NCI-H1694 treated with DMSO at 0.1 percent for 48 hours (cell line): Measurements from ENCODE around the gene DAPK1.
"Not testable (repeated sequence)": the region's sequence is repeated elsewhere in the genome, so short reads cannot be mapped to it uniquely, and the experiment has no call there.

Experiments
- DNase-seq: peaks from one replicate; lab custom pipeline; 2025; lab: John Stamatoyannopoulos, UW

The DAPK1 gene

DNA sequence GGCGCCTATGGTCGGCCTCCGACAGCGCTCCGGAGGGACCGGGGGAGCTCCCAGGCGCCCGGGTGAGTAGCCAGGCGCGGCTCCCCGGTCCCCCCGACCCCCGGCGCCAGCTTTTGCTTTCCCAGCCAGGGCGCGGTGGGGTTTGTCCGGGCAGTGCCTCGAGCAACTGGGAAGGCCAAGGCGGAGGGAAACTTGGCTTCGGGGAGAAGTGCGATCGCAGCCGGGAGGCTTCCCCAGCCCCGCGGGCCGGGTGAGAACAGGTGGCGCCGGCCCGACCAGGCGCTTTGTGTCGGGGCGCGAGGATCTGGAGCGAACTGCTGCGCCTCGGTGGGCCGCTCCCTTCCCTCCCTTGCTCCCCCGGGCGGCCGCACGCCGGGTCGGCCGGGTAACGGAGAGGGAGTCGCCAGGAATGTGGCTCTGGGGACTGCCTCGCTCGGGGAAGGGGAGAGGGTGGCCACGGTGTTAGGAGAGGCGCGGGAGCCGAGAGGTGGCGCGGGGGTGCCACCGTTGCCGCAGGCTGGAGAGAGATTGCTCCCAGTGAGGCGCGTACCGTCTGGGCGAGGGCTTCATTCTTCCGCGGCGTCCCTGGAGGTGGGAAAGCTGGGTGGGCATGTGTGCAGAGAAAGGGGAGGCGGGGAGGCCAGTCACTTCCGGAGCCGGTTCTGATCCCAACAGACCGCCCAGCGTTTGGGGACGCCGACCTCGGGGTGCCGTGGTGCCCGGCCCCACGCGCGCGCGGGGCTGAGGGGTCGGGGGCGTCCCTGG, 561 bp downstream of the DAPK1 start:
- no peak for DNase-seq

DNA sequence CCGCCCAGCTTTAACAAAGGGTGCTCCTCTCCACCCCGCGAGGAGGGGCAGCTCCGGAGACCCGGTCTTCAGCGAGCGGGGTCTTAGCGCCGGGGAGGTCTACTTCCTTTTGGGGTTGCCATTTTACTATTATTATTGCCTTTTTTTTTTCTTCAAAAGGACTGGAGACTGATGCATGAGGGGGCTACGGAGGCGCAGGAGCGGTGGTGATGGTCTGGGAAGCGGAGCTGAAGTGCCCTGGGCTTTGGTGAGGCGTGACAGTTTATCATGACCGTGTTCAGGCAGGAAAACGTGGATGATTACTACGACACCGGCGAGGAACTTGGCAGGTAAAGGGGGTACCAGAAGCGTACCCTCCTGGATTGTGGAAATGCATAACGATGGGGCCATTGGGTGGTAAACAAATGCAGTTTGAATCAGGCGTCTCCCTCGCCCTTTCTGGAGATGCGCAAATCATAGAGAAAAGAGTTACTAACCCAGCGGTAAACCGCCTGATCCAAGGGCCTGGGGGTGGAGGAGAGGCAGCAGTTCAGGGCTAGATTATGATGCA, 1.2 kb downstream of the DAPK1 start:
- no peak for DNase-seq

DNA sequence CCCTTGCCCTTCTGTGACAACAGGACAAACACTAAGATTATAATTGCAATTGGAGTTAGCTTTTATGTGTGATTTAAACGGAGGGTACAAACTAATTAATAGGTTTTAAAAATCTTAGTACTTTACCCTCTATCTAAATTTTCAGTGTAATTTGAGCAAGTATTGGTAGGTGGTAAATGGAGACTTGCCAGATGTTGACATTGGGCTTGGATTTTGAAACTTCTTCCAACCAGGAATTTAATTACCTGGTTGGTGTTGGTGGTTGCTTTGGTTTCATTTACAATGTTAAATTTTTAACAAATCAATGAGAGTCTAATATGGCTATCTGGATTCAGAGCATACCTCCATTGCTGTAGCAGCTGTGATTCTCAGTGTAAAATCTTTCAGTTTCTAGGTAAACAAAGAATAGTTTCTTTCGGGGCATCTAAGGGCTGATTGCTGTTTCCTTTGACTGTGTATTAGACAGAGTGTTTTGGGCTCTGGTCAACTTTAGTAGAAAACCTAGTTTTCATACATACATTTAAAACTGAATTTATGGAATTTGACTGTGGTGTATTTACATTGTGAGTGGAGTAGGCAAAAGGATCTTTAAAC, 1.9 kb downstream of the DAPK1 start:
- DNase-seq, result no peak

DNA sequence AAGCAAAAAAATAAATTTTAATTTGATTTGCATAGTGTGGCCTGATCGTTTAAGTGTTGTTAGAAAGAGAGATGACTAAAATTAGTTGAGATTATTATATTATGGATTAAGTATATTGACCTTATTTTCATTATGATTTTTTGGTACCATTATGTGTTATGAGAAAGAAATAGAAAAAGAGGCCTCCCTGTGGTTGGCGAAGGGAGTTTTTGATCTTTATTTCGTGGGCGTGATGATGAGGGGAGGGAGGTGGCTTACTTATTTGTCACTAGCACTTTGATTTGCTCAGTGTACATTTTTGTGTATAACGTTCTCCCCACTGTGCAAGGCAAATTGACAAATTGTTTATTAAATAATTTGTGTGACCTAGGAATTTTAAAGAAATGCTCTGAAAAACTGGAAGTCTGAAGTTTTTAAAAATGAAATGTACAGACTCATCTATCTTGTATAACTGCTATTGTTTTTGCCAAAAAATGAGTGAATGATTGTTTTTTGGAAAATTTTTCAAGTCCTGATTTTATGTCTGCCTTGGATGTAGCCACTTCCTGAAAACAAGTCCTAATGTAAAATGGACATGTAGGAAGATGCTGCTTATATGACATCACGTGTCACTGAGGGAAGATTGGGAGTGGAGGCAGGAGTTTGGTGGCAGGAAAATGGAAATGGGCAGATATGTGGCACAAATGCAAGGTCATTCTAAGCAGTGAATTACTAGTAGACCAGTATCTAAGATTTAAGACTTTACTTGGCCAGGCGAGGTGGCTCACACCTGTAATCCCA, 3.0 kb downstream of the DAPK1 start:
- no peak for DNase-seq

DNA sequence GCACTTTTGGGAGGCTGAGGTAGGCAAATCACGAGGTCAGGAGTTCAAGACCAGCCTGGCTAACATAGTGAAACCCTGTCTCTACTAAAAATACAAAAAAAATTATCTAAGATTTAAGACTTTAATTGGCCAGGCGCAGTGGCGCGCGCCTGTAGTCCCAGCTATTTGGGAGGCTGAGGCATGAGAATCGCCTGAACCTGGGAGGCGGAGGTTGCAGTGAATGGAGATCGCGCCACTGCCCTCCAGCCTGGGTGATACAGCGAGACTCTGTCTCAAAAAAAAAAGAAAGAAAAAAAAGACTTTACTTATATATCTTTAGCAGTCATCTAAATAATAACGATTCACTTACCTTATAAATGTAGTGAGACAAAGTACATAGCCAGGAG, 3.6 kb downstream of the DAPK1 start:
- DNase-seq, result not testable (repeated sequence)

DNA sequence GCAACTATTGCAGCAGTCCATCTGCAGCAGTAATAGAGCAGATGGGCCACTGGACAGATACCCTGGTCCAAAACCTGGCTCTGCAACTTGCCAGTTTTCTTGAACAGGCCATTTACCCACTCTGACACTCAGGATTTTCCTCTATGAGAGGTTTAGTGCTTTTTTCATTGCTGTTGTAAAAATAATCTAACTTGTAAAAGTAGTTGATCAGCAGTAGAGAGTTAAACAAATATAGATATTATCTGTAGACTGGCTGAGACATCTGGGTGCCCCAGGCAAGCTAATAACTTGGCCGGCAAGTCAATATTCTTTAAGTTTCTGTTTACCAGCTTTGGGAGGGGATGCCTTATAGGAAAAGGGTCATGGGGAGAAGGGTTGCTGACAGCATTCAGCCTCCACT, 4.1 kb downstream of the DAPK1 start:
- no peak for DNase-seq

DNA sequence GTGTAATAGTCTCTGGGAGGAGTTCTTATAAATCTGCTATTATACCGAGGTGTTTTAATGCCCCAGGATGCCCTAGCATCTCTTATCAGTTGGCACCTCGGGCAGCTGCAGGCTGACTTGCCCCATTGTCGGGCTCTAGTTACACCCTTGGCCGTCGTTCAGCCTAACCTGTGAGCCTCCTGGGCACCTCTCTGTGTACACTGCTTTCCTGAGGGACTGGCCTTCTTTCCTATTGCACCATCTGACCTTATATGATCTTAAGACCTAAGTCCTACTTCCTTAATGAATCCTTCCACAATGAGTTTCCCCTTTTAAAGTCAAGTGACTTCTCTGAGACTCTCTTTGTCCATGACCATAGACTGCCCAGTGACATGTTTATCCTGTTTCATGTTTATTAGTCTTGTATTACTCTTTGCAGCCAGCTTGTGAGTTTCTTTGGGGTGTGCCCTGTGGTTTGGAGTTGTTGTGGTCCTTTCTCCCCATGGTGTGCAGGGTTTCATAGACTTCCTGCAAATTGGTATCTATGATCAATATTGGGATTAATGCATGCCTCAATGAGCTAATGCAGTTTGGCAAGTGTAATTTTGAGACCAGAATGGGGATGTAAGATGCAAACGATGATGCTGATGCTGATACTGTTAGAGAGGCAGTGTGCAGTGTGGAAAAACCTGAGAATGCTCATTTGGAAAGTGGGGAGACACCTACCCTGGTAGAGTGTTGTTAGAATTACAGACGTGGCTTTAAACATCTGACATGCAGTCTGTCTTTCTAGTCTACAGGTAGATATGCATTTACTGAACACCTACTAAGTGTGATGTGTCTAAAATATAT, 4.9 kb downstream of the DAPK1 start:
- DNase-seq, result no peak

DNA sequence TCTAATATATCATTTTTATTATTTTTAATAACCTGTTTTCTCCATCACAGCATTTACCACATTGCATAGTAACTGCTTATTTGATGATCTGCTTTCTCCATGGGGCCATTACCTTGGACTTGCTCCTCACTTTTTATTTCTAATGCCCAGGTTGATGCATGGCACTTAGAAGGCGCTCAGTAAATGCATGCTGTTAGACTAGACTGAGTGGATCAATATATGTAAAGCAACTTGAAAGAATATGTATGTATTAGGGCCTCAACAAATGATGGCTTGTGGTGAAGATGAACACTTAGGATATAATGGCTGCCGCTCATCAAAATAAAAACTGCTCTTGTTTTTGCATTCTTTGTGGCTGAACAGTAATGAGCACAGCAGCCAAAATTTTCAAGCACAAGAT, 5.8 kb downstream of the DAPK1 start:
- DNase-seq, result no peak

DNA sequence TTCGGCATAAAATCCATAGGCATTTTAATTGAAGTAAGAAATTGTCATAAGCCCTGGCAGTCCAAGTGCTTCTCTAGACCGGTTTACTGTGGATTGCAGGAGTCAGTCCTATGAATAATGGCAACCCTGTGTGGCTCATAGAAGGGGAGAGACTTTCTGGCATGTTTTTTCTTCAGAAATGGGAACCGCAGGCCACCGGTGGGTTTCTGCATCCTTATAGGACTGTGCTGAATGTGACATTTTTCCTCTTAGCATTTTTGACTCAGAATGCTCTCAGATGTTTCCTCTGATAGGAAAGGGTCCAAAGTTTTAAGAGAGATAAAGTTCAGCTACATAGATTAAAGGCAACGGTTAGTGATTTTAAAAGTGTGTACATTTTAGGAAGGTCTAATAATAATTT, 6.3 kb downstream of the DAPK1 start:
- no peak for DNase-seq

DNA sequence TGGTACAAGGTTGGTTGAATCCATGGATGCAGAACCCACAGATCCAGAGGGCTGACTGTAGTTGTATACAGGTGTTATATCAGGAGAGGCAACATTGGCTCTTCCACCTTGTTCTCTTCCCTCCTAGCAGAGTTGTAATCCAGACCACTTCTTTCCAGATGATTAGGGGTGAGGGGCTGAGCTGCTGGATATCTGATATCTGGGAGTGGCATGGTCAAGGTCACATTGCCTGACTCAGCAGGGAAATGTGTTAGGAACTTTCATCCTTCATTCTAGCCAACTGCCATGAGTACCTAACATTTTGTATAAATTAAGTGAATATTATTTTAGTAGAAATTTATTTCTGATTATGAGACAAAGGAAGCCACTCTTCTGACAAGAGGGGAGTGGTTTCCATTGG, 7.3 kb downstream of the DAPK1 start:
- DNase-seq, result no peak

DNA sequence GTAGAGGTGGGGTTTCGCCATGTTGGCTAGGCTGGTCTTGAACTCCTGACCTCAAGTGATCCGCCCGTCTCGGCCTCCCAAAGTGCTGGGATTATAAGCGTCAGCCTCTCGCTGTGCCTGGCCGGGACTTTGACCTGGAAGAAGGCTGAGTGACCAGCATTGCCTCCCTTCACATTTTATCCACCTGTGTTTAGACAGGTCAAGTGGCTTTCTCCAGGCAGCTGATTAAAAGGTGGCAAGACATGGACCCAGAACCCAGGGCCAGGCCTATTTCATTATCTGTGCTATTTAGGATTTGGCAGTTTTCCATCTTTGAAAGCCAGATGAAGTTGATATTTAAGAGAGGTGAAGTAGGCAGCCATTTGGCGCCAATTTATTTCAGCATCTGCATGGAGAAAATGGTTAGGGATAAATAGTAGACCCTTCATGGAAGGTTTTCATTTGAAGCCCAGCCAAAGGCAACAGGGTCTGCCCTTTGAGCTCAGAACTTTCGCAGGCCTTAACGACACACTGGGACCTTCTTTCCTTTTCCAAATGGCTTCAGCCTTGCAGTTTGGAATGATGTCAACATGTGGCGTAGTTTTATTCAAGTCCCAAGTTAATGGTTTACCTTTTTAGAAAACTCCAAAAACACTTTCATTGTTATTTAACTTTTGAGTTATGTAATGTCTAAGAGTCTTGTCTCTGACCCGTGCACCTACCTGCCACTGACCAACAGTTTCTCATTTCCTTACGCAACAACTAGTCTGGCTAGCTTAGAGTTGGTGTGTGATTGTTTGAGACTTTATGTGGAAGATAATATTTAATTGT, 8.4 kb downstream of the DAPK1 start:
- no peak for DNase-seq

DNA sequence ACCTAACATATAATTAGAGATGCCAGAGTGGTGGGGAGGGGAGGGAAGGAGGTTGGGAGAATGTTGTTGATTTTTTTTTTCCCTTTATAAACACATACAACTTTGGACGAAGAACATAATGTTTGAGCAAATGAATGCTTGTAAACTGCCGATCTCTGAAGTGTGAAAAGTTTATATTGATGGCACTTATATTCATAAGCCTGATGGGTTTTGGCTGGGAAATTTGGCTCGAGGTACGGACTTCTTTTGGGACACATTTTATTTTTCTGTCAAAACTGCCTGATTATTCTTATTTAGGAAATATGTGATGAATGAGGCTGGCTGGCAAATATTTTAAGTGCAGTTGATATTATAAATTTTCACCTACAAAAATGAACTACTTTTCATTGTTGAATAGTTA, 9.9 kb downstream of the DAPK1 start:
- no peak for DNase-seq

DNA sequence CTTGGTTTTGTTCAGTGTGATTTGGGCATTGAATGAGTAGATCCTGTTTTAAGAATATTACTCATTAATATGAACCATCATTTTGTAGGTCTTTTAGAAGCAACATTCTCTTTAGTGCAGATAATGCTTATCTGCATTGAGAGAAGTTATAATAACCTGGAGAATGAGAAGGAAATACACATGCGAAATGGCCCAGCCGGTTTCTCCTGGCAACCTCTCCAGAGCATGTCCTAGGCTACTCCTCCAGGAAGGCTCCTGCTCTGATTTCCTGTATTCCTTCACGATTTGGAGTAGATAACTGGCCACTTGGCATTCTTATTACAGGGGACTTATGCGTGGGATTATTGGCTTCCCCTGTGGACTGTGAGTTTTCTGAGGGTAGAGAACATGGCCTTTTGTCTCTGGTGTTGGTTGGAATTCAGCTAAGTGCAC, 12.6 kb downstream of the DAPK1 start:
- no peak for DNase-seq

DNA sequence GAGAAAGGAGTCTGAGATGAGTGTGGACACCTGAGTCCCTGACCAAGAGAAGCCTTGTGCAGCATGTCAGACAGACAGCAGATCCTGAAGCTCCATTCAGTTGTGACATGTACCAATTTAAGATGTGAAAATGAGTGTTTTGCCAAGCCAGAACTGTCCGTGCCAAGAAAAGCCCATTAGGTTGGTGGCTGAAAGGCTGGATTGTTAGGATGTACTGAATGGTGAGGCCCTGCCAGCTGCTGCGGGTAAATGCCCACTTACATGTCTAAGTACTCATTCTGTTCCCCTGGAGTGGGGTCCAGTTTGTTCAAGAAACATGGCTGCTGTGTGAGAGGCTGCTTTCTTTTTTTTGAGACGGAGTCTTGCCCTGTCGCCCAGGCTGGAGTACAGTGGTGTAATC, 14.6 kb downstream of the DAPK1 start:
- DNase-seq, result no peak

DNA sequence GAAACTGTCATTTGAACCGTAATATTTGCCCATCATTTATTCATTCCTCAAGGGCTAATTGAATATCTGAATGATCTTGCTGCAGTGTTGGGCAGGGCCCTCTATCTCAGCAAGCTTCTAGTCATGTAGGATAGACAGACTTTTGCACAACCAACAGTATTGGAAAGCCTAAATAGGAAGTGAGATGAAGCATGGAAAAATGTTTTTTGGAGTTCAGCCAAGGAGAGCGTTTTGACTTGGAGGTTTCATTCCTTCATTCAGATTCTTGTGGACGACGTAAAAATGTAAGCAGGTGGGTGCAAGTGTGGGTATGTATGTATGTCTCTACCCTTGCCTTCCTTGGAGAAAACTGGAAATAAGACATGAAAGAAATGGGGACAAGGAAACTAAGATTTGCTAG, 15.5 kb downstream of the DAPK1 start:
- DNase-seq, result no peak

DNA sequence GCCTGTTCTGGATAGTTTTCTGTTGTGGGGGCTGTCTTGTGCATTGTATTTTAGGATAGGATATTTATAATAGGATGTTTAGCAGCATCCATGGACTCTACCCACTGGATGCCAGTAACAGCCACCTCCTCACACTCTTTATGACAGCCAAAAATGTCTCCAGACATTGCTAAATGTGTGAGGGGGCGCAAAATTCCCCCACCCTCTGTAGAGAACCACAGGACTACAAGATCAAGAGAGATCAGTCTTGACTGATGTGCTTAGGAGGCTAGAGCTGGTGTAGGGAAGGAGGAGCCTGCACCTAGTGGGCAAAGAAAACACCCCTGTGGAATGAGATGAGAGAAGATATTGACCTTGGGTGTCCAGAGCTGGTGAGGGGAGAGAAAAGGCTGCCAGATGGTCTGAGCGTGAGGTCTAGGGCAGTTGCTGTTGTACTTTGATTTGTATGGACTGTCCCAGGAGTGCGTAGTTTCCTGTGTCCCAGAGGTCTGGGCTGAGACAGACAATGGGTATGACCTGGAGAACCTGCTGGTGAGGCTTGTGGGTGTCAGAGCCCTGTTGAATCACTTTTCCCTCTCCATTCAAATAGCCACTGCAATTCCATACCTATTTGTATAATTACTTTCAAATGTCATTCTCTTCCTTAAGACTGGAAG, 16.3 kb downstream of the DAPK1 start:
- DNase-seq, result no peak

DNA sequence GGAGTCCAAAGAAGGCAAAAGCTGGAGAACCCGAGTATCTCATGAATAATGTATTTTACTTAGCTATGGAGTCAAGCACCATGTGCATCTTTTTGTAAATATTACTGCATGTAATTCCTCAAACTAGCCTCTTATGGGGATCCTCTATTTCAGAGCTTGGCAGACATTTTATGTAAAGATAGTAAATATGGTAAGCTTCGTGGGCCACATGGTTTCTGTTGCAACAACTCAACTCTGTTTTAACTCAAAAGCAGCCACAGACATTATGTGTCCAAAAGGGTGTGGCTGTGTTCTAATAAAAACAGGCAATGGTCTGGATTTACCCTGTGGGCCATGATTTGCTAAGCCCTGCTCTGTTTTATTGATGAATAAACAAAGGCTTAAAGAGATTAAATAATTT, 17.3 kb downstream of the DAPK1 start:
- DNase-seq, result no peak

DNA sequence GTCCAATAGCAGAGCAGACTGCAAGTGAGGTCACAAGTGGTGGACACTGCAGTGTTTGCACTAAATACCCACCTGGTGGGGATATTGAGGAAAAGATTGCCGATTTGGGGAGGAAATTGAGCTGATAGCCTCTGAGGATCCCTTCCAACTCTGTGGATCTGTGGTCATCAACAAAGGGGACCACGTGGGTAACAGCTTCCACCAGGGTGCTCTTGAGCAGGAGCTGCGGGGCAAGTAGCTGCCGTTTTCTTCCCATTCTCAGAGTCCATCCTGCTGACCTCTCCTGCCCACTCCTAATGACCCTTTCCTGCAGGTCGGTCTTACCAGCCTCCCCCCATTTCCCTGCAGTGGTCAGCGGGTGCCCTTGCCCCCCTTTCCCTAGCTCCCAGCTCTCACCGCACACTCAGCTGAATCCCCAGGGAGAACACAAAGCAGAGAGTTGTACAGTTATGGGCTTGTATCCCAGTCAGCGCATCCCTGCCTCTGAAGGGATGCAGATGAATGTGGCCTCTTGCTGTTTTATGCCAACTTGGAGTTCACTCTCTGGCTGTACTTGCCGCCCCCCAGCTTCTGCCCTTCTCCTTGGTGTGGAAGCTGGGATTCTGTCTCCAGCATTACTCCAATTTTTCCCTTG, 18.0 kb downstream of the DAPK1 start:
- no peak for DNase-seq

DNA sequence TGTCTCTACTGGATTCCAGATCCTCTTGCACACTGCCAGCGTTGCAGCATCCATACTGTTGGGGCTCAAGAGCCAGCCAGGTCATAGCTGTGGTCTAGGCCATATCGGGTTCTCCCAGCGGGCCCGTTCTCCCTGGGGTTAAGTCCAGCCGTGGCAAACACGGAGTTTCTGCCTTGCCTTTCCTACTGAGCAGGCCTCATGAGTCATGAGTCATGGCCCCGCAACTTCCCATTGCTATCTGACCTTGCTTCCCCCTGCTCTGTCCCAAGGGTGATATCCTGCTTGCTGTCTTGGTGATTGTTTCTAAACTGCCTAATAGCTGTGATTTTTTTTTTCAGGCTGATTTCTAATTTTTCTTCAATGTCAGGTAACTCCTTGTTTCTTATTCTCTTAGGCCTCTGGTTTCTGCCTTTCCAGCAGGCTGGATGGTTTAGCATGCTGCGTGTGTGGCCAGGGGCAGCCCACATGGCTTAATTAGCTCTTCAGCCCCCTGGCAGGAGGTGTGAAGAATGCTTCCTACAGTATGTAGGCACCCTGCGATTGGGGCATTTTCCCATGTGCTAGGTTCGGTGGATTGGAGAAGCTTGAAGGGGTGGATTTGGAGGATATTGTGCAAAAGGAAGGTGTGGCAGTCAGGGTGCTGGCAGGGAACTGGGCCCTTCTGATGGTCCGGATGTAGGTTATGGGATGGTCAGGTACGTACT, 18.7 kb downstream of the DAPK1 start:
- DNase-seq, result no peak

DNA sequence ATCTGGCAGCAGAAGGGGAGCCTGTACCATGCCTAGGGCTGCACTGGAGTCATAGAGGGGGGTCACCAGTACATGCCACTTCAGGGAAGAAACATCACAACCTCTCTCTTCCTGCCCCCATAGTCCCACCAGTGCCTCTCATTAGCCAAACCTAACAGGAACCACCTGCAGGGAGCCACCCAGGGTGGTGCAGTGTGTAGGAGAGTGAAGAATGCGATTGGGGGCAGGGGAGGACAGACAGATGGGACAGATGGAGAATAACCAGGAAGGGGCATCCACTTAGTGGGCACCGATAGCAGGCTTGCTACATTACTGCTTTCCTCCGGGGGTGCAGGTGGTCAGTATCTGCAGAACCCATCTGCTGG, 19.2 kb downstream of the DAPK1 start:
- no peak for DNase-seq
